Body of pancreas (tissue), 4 donors: Measurements from ENCODE around the gene UROS.

Source experiments
- CTCF ChIP-seq, 7 experiments: fragments of 450-650 bp in 4 of 7; fragments of 200-600 bp in 3 of 7; sonication (generic) in 3 of 7; IDR thresholded peaks; one replicate each; pipeline ENCODE4 v1.5.1; 2016 to 2019; ENCODE audit warnings: antibody characterized with exemption in 7 of 7
- POLR2A ChIP-seq, 3 donors: fragments of 450-650 bp; IDR thresholded peaks; one replicate each; pipeline ENCODE4 v1.6.1; 2016; ENCODE audit warnings: antibody characterized with exemption in 3 of 3, mild to moderate bottlenecking in 2 of 3

- TF ChIP-seq CTCF (IDR thresholded peaks at IDR 0.05): no peak
- TF ChIP-seq POLR2A (IDR thresholded peaks at IDR 0.05): no peak
Observed at GRCh38 chr10:125779403-125780327, 43.4 kb downstream of the UROS start.
